ENCODE results near the gene GAN. TPM values are rescaled to one million over a fixed set of nuclear protein-coding genes. Genes with fewer than 3 reads are reported as not detected.

The GAN gene
- total and polyA plus RNA-seq, 2 donors (not counting 1 experiment from before 2014, with no cell fraction given): 0.79 to 6.9 TPM

GRCh38 chr16:81324808-81325207 lies 10.0 kb downstream of the GAN start:
- H3K4me3 ChIP-seq (ENCODE audit: control extremely low read depth in 1 of 5, extremely low read depth in 1 of 5, insufficient read depth in 1 of 5, low read depth in 2 of 5, low read length in 4 of 5): no peak overlapping the region
- H3K4me1 Mint-ChIP-seq: no peaks in the 10 kb centered on the region
- H3K4me2 ChIP-seq (replicated peaks; ENCODE audit: low read depth, low read length, poor library complexity, severe bottlenecking): no peak overlapping the region
- POLR2A ChIA-PET: no interaction called here
- no peak overlapping the region for H3K27ac Mint-ChIP-seq
- H3K9me3 ChIP-seq (ENCODE audit: control extremely low read depth in 1 of 3, control insufficient read depth in 2 of 3, insufficient read depth in 1 of 3, low read length in 2 of 3): no peaks in the 10 kb centered on the region
- H3K27me3 ChIP-seq (replicated peaks in 1 of 4; ENCODE audit: control extremely low read depth in 1 of 4, control insufficient read depth in 3 of 4, insufficient read depth in 4 of 4, low read length in 3 of 4): no peaks in the 10 kb centered on the region
- intact Hi-C loops (cut with micrococcal nuclease): no loop called here
- no peak overlapping the region for H3K9ac ChIP-seq (ENCODE audit: low read length)
- ATAC-seq (ENCODE audit: low read depth): no peak
- no peak overlapping the region for H2AFZ ChIP-seq (ENCODE audit: insufficient read depth, low read depth, low read length, poor library complexity, severe bottlenecking)
- H3K4me3 Mint-ChIP-seq: no peak overlapping the region
- DNase-seq: no peak
- TF ChIP-seq CTCF (IDR thresholded peaks at IDR 0.05) (no peak), EZH2 (IDR thresholded peaks at IDR 0.05; ENCODE audit: borderline replicate concordance, insufficient read depth, low read depth, low read length, poor library complexity, severe bottlenecking) (no peak)
- H3K27ac ChIP-seq (ENCODE audit: low read length in 2 of 2): no peak overlapping the region
- H3K4me1 ChIP-seq (ENCODE audit: control insufficient read depth in 2 of 2, insufficient read depth in 2 of 2, low read length in 2 of 2): no peaks in the 10 kb centered on the region
- CTCF ChIA-PET: no interaction called here
- no peaks in the 10 kb centered on the region for H3K9me3 Mint-ChIP-seq (ENCODE audit: insufficient read depth)
- H4K20me1 ChIP-seq (ENCODE audit: control insufficient read depth, insufficient read depth, low read length, poor library complexity, severe bottlenecking): peaks cover 18% of the 10 kb centered on the region
- H3K36me3 ChIP-seq (replicated peaks in 1 of 2; ENCODE audit: control extremely low read depth in 1 of 2, control insufficient read depth in 1 of 2, extremely low read depth in 1 of 2, insufficient read depth in 2 of 2, low read length in 1 of 2): peaks cover 0 to 2% of the 10 kb centered on the region in 2 experiments
- WGBS (ENCODE audit: insufficient coverage): 100% methylated on average over 4 of the region's 6 CpGs
- peaks cover 49% of the 10 kb centered on the region for H3K79me2 ChIP-seq (ENCODE audit: control insufficient read depth, insufficient read depth, low read length)
- H3K27me3 Mint-ChIP-seq: no peaks in the 10 kb centered on the region

GRCh38 chr16:81327011-81327410 lies 12.2 kb downstream of the GAN start:
- Histone ChIP-seq H3K4me2 (replicated peaks; ENCODE audit: low read depth, low read length, poor library complexity, severe bottlenecking) (no peak overlapping the region), H3K9ac (ENCODE audit: low read length) (no peak overlapping the region), H3K36me3 (replicated peaks in 1 of 2; ENCODE audit: control extremely low read depth in 1 of 2, control insufficient read depth in 1 of 2, extremely low read depth in 1 of 2, insufficient read depth in 2 of 2, low read length in 1 of 2) (peaks cover 0 to 2% of the 10 kb centered on the region in 2 experiments), H3K4me1 (ENCODE audit: control insufficient read depth in 2 of 2, insufficient read depth in 2 of 2, low read length in 2 of 2) (no peaks in the 10 kb centered on the region), H2AFZ (ENCODE audit: insufficient read depth, low read depth, low read length, poor library complexity, severe bottlenecking) (no peak overlapping the region), H3K27ac (ENCODE audit: low read length in 2 of 2) (no peak overlapping the region), H3K9me3 (ENCODE audit: control extremely low read depth in 1 of 3, control insufficient read depth in 2 of 3, insufficient read depth in 1 of 3, low read length in 2 of 3) (no peaks in the 10 kb centered on the region), H3K79me2 (ENCODE audit: control insufficient read depth, insufficient read depth, low read length) (peaks cover 27% of the 10 kb centered on the region), H3K27me3 (replicated peaks in 1 of 4; ENCODE audit: control extremely low read depth in 1 of 4, control insufficient read depth in 3 of 4, insufficient read depth in 4 of 4, low read length in 3 of 4) (no peaks in the 10 kb centered on the region), H4K20me1 (ENCODE audit: control insufficient read depth, insufficient read depth, low read length, poor library complexity, severe bottlenecking) (peaks cover 10% of the 10 kb centered on the region), H3K4me3 (ENCODE audit: control extremely low read depth in 1 of 5, extremely low read depth in 1 of 5, insufficient read depth in 1 of 5, low read depth in 2 of 5, low read length in 4 of 5) (no peak overlapping the region)
- intact Hi-C loops (cut with micrococcal nuclease): no loop called here
- Mint-ChIP-seq H3K9me3 (ENCODE audit: insufficient read depth) (no peaks in the 10 kb centered on the region), H3K4me1 (no peaks in the 10 kb centered on the region), H3K4me3 (no peak overlapping the region), H3K27ac (no peak overlapping the region), H3K27me3 (no peaks in the 10 kb centered on the region)
- WGBS (ENCODE audit: insufficient coverage): 100% methylated on average over 4 of the region's 5 CpGs
- ChIA-PET CTCF (interaction anchor here (1.3 kb wide), 1 partner anchor 398 kb away, joined by 3 read pairs; no protein-coding TSS in a partner anchor), POLR2A (no interaction called here)
- no peak for DNase-seq
- TF ChIP-seq EZH2 (IDR thresholded peaks at IDR 0.05; ENCODE audit: borderline replicate concordance, insufficient read depth, low read depth, low read length, poor library complexity, severe bottlenecking) (no peak), CTCF (IDR thresholded peaks at IDR 0.05) (no peak)
- no peak for ATAC-seq (ENCODE audit: low read depth)
